HG03196 (cell line): ENCODE measurements around the gene RFTN1.

Experiments used
- ATAC-seq: cut with Tn5 transposase; IDR thresholded peaks from one replicate; pipeline ENCODE4 v1.9.1; 2021; ENCODE audit not compliant: unreplicated experiment

RFTN1 gene

DNA sequence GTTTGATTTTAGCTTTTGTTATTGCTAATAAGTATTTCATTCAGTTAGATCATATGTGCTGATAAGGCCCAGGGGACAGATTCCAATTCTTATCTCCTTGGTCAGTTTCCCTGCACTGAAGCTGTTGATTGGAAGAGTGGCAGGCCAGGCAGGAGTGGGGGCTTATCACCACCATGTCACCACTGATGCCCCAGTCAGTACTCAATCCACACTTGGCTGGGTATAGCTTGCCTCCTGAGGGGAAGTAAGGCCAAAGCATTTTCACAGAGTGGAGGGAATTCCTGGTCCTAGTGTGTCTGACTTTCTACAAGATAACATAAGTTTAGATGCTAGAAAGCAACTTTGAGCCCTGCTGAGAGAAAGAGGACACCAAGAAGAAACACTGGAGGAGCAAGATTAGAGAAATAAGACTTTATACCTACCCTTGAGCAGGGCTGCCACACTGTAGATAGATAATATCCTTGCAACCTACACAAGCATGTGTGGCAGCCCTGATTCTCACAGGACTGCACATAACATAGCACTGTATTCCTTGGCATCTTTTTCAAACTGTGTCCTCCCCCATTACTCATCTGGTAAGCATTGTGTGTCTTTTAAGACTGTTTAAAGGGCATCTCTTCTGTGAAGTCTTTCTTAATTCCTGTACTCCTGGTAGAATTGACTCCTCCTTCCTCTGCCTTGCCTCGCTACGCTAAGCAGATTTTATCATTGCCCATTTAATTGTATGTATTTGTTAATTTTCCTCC is 224.2 kb downstream of the RFTN1 start:
- ATAC-seq = no peak

DNA sequence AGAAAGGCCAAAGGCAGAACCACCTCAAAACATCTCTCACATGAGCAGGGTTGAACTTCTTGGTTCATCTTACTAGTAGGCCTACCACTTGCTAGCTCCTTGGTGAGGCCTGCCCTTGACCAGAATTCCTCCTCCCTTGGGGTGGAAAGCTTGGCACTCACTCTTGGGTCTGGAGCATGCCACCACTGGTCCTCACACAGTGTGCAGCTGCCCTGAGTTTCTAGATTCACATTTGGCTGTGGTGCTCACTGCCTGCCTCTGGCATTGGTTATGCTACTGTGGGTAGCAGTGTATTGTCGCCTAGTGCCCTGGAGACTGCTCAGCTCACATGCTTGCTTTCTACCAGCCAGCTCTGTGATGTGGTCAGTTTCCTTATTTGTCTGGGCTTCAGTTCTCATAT is 224.8 kb downstream of the RFTN1 start:
- ATAC-seq = no peak

DNA sequence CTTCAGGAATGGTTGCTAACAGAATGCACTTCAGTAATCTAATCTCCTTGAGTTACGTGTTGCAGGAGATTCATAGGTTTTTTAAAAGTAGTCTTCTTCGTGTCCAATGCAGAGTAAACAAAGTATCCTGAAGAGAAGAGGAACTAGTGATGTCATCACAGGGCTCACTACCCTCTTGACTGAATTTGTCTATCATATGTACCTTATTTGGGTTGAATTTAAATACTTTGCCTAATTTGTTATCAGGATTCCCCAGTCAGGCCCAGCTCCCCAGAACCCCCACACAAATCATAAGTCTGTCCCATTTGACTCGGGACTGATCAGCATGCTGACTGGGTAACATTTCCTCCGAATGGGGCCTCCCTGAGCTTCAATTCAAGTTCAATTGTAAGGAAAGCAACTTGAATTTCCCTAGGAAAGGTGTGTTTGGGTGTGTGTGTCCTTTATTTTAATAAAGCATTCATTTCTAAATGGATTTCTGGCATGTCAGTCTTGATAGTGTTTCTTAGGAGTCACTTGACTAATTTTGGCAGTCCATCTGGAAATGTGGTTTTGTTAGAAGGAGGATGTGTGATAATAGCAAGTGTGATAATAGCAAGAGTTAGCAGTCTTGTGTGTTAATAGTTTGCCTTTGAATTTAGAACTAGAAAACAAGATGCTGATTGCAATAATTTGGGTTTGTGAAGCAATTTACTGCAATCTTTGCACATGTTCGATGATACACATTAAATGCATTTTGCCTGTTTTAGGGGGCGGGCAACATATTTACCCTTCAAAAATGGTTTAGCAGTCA is 226.6 kb downstream of the RFTN1 start:
- ATAC-seq = no peak

DNA sequence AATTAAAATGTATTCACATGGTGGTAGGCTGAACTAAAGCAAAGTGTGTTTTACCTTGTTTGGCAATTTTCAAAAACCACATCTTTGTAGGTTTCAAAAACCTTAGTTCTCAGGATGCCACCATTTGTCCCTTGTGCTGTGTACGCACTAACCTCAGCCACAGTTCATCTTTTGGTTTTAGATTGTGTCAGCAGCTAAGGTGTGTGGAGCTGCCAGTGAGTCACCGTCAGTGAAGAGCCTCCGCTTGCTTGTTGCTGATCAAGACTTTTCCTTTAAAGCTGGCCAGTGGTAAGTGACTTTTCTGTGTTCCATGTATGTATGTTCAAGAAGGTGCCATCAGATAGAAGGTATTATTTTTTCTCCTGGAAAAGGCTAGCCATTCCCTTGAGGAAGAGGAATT is 227.3 kb downstream of the RFTN1 start:
- peak; percentile 46 for ATAC-seq

DNA sequence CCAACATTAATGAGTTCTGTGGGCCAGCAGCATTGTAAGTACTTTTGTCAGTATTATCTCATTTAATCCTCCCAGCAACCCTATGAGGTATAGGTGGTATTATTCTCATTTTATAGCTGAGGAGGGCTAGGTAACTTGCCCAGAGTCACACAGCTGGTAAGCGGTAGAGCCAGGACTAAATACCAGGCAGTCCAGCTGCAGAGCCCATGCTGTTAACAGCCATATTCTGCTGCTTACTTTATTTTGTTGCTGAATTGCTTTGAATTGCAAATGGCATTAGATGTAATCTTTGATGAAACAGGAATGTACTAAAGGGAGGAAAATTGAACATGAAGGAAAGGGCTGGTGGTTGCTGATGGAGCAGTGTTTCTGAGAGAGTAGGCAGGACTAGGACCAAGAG is 228.9 kb downstream of the RFTN1 start:
- ATAC-seq = no peak

DNA sequence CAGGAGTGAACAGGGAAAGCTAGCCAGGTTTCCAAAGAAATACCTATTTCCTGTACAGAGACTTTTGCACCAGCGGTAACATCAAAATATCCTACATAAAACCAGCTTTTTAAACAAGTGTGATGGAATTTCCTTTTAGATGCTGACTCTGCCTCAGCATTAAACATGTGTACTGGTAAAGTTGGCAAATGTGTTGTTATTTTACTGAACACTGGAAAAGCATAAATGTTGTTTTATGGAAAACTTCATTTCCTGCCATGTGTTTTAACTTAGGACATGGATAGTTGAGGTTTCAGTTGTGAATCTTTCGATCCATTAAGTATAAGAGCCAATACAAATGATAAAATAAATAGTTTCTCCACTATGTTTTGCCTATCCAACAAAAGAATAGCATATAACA is 232.8 kb downstream of the RFTN1 start:
- ATAC-seq = no peak

DNA sequence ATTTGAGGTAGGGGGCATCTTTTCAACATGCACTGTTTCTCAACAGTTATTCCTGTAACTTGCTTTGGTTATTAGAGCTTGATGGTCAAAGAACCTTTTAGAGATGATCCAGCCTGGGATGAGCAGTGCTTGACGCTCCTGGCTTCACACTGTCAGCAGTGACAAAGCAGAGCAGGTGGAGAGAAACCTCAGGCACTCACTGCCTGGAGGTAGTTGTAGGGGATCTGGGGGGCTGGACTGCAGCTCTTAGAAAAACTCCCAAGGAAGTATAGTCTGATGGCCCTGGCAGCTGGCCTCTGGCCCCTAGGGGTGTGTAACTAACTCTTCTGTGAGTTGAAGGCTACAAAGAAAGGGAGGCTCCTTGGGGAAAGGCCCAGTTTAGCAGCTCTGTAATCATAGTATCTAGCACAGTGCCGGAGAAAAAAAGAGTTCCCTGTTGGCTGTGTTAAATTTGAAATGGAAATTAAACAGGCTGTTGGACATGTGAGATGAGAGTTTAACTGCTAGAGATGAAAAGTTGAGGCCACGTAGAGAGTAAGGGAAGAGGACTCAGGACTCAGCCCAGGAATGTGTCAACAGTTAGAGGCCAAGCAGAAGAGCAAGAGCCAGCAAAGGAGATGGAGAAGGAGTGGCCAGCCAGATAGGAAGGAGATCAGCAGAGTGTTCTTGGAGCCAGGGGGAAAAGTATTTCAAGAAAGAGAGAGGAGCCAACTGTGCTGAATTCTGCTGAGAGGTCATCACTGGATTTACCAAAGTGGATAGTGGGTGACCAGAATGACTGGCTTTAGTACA is 234.3 kb downstream of the RFTN1 start:
- ATAC-seq = no peak

DNA sequence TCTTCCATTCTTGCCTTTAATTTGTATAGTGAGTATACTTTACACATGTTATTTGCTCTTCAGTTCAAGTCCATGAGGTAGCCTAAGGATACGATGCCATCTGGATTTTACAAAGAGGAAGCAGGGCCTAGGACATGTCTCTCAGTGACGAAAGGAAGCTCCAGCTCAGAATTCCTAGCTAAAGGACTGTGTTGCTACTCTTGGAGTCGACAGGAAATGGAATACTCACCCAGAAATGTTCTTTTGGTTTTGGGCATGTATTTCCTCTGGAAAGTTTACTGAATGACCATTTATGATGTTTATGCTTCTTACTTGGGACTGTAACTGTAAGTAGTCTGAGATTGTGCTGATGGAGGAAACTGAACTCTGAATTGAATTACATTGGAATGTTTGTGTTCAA is 236.0 kb downstream of the RFTN1 start:
- ATAC-seq = no peak

DNA sequence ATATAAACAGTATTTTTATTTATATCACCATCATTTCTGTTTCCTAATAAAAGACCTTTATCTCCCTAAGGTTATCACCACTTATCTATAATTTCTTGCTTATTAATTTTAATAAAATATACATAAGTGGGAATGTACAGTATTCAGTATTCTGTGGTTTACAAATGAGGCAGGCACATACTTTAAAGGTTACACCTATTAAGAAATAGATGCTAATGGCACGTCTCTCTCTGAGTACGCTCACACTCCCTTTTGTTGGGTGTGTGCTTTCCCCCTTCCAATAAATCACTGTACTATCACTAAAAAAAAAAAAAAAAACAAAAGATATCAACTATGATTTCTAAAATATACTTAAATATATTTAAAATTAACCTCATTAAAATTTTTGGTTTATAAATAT is 239.6 kb downstream of the RFTN1 start:
- no peak for ATAC-seq

DNA sequence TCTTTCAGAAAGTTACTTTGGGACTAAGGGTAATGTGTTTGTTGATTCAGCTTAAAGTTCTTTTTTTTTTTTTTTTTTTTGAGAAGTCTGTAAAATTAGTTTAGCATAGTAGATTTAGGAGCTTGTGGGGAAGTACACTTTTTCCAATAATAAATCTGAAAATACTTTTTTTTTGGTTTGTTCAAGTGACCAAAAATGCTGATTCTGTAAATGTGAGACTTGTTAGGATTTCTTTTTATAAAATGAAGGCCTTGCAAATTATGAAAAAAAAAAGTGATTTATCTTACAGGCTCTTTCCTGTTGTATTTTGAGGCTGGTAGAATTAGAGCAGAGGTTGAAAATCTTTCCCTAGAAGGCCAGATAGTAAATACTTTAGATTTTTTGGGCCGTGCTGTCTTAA is 240.9 kb downstream of the RFTN1 start:
- ATAC-seq = no peak

DNA sequence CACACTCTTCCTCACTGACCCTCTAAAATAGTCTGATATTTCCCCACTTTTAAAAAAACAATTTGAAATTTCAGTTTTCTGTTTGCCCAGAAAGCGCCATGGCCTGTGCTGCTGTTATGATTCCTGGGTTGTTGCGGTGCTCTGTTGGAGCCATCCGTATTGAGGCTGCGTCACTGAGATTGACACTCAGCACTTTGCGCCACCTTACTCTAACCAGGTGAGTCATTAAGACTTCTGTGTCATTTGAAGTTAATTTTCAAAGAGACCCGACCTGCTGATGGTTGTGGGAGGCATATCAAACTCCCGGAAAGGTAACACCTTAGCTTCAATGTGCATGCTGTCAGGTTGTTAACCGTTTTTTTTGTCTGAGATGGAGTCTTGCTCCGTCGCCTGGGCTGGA is 242.6 kb downstream of the RFTN1 start:
- no peak for ATAC-seq

DNA sequence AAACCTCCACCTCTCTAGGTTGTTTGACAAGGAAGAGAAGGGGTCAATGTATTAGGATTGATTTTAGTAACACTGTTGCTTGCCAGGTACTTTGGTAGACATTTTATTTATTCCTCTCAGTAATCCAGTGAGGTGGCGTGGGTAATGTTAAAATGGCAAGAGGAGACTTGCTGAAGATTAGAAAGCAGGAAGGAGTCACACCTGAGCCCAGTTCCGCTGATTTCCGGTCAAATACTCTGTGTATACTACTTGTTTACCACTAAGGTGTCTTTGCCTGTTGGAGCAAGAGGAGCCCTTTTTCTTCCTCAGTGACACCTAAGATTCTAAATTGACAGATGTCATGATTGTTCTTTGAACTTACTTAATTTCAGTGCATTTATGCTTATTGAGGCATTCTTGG is 246.8 kb downstream of the RFTN1 start:
- no peak for ATAC-seq
